GM12878 (cell line): Measurements from ENCODE around the gene AGBL5. TPM values are rescaled to one million over a fixed set of nuclear protein-coding genes. Genes with fewer than 3 reads are reported as not detected.

Experiments used
- ATAC-seq: fragments of 200-7000 bp; cut with Tn5 transposase; 3 replicates; pipeline ENCODE4 v1.9.1; 2020; ENCODE audit warnings: mild to moderate bottlenecking, moderate library complexity
- BruUV-seq: library from RNA; stranded (reverse); fragments of 400-500 nt; replicated peaks from 2 replicates; lab custom pipeline; 2021; lab: Mats Ljungman, UMichigan
- CTCF ChIA-PET: fragments of 300-600 bp; sonication (Branson Sonifier 250); formaldehyde crosslinking; extraction: SDS; loops from one replicate; lab custom pipeline; 2021; ENCODE audit warnings: inconsistent platforms; lab: Yijun Ruan, JAX
- POLR2A ChIA-PET: fragments of 350-600 bp; formaldehyde crosslinking; extraction: SDS; loops from one replicate; lab custom pipeline; 2021; ENCODE audit warnings: inconsistent platforms; lab: Charles Lee
- RAD21 ChIA-PET: fragments of 300-600 bp; sonication (Branson Sonifier 250); formaldehyde crosslinking; loops from one replicate; lab custom pipeline; 2023; ENCODE audit warnings: antibody characterized with exemption; ENCODE audit not compliant: unreplicated experiment; lab: Charles Lee
- SMC1A ChIA-PET: fragments of 300-600 bp; sonication (Branson Sonifier 250); formaldehyde crosslinking; loops from one replicate; lab custom pipeline; 2023; ENCODE audit not compliant: unreplicated experiment, uncharacterized antibody; lab: Charles Lee
- DNase-seq: peaks from one replicate; pipeline ENCODE4 v3.0.0-alpha.2; 2011; ENCODE audit warnings: low read depth, low spot score
- FAIRE-seq: peaks from 3 replicates; lab custom pipeline; 2011; peaks lifted over from hg19 to GRCh38; lab: Jason Lieb, UNC
- H2AFZ ChIP-seq: 2 replicates; pipeline ENCODE4 v1.6.0; 2011; ENCODE audit warnings: low read depth, low read length, control low read depth; ENCODE audit not compliant: control insufficient read depth
- H3K27ac ChIP-seq: 2 replicates; pipeline ENCODE4 v1.5.1; 2011; ENCODE audit warnings: control low read depth; ENCODE audit not compliant: control insufficient read depth, insufficient read depth
- H3K27me3 ChIP-seq, 2 experiments: replicated peaks in 1 of 2; 2 replicates each; pipeline versions ENCODE4 v1.6.0 to v1.6.1; 2011; ENCODE audit warnings: low read length in 1 of 2; ENCODE audit not compliant: control insufficient read depth in 2 of 2, insufficient read depth in 2 of 2
- H3K36me3 ChIP-seq, 2 experiments: 2 replicates each; pipeline ENCODE4 v1.5.1; 2011; ENCODE audit warnings: low read length in 1 of 2; ENCODE audit not compliant: control insufficient read depth in 2 of 2, insufficient read depth in 2 of 2
- H3K4me1 ChIP-seq: 2 replicates; pipeline ENCODE4 v1.6.1; 2011; ENCODE audit warnings: mild to moderate bottlenecking, low read length, moderate library complexity, mixed read lengths; ENCODE audit not compliant: control insufficient read depth, insufficient read depth
- H3K4me2 ChIP-seq: 2 replicates; pipeline ENCODE4 v1.6.0; 2011; ENCODE audit warnings: control low read depth; ENCODE audit not compliant: control insufficient read depth, insufficient read depth
- H3K4me3 ChIP-seq: fragments of 200-600 bp; sonication (generic); 2 replicates; pipeline ENCODE4 v1.5.1; 2016
- H3K79me2 ChIP-seq: 2 replicates; pipeline ENCODE4 v1.6.0; 2011; ENCODE audit warnings: low read length; ENCODE audit not compliant: control insufficient read depth, insufficient read depth
- H3K9ac ChIP-seq: 2 replicates; pipeline ENCODE4 v1.8.0; 2011; ENCODE audit warnings: low read length, control low read depth, mixed read lengths; ENCODE audit not compliant: control insufficient read depth, insufficient read depth
- H3K9me3 ChIP-seq: replicated peaks from 3 replicates; pipeline ENCODE4 v1.5.1; 2011; ENCODE audit warnings: mild to moderate bottlenecking, low read length; ENCODE audit not compliant: control insufficient read depth, insufficient read depth
- H4K20me1 ChIP-seq: 2 replicates; pipeline ENCODE4 v1.6.0; 2011; ENCODE audit not compliant: control insufficient read depth, insufficient read depth
- FOXK2 ChIP-seq: fragments of 450-650 bp; IDR thresholded peaks from 2 replicates; pipeline ENCODE4 v1.6.1; 2017; ENCODE audit warnings: mild to moderate bottlenecking, moderate library complexity
- KAT2A ChIP-seq: conservative IDR thresholded peaks from 2 replicates; pipeline ENCODE4 v1.6.1; 2011; ENCODE audit warnings: low read depth, low read length; ENCODE audit not compliant: control insufficient read depth
- POLR2AphosphoS5 ChIP-seq: IDR thresholded peaks from 2 replicates; pipeline ENCODE4 v1.6.1; 2011; ENCODE audit warnings: mild to moderate bottlenecking, low read length, inconsistent platforms
- RELA ChIP-seq: fragments of 450-650 bp; IDR thresholded peaks from 2 replicates; pipeline ENCODE4 v1.8.0; 2014; ENCODE audit warnings: borderline replicate concordance; ENCODE audit not compliant: partially characterized antibody
- SMAD5 ChIP-seq: IDR thresholded peaks from 2 replicates; pipeline ENCODE4 v1.6.1; 2016; ENCODE audit warnings: antibody characterized with exemption, low read depth
- ZBED1 ChIP-seq: IDR thresholded peaks from 2 replicates; pipeline ENCODE4 v1.6.1; 2016; ENCODE audit warnings: borderline replicate concordance
- WGBS: methylation state at CpG from one replicate; pipeline ENCODE4 v1.1.6; 2016; ENCODE audit warnings: low lambda C conversion rate; ENCODE audit not compliant: insufficient replicate concordance, insufficient coverage; ENCODE audit errors: missing lambda C conversion rate; 5-methylcytosine and 5-hydroxymethylcytosine counted together
- in situ Hi-C: fragments of 300-500 bp; cut with MboI; formaldehyde crosslinking; loops from 9 replicates; pipeline ENCODE4 v1.14.3; 2018; ENCODE audit warnings: mixed read lengths
- intact Hi-C: fragments of 100-400 bp; cut with micrococcal nuclease; formaldehyde crosslinking; loops from one replicate; pipeline ENCODE4 v1.14.2; 2022; ENCODE audit not compliant: unreplicated experiment
- polyA plus RNA-seq, 11 experiments: library from polyadenylated mRNA; depleted of rRNA in 4 of 11; unstranded in 6 of 11; stranded (reverse) in 5 of 11; fragments of >200 nt; fragmentation: Nextera tagmentation in 4 of 11; fragmentation: Illumina TruSeq in 1 of 11; extraction: Ambion mirVana in 4 of 11; extraction: Trizol in 1 of 11; gene quantifications; 1 replicate in 1 of 11; 2 replicates in 10 of 11; pipeline versions ENCODE4 v1.2.1 to v1.2.3, GENCODE V29; 2011 to 2016; ENCODE audit warnings: inconsistent platforms in 2 of 11, missing spikeins in 2 of 11, low read depth in 1 of 11
- total RNA-seq, 4 experiments: library from RNA; depleted of rRNA in 3 of 4; stranded (reverse); fragments of >200 nt in 3 of 4; fragmentation: Illumina TruSeq in 1 of 4; extraction: Trizol in 1 of 4; gene quantifications; 2 replicates each; pipeline versions ENCODE4 v1.2.1 to v1.2.3, GENCODE V29; 2013 to 2021
- TF ChIP-seq, protein P1 (sequence below): IDR thresholded peaks from 2 replicates; pipeline ENCODE4 v1.6.1; 2012; ENCODE audit warnings: mild to moderate bottlenecking, low read depth, low read length

The AGBL5 gene
- total and polyA plus RNA-seq, 10 of the 15 experiments (the other 5 are each of a cell fraction or from before 2014, with no cell fraction given): 1.9 to 28.5 (median 19.5) TPM

DNA sequence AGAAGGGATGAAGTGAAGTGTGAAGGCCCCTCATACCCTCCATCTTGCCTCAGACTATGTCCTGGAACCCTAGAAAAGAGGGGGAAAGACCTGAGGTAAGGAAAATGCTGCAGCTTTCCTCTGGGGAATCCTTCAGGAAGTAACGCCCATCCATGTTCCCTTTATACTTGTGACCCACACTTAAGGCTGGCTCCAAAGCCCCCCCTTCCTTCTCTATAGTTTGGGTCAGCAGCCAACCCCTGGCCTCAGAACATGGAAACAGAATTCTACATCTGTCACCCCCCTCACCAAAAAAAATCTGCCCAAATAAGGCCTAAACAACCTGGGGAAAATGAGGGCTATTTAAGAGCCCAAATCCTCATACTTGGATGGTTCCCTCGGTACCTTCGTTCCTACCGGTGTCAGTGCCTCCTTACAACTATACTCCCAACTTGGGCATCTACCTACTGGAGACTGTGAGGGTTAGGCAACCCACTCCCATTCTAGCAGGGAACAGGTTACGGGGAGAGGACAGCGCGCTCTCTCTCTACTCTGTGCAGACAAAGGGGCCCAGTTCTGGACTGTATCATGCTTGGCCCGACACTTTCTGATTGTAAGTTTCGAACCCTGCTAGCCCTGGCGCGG lies 19.3 kb downstream of the AGBL5 start:
- in situ Hi-C loops: no loop called here
- ATAC-seq: peak; percentile 24

More for the DNA sequence above, 19.3 kb downstream of the AGBL5 start:
- BruUV-seq: TSS peak; percentile 75
- no peak for DNase-seq
- TF ChIP-seq, protein P1, sequence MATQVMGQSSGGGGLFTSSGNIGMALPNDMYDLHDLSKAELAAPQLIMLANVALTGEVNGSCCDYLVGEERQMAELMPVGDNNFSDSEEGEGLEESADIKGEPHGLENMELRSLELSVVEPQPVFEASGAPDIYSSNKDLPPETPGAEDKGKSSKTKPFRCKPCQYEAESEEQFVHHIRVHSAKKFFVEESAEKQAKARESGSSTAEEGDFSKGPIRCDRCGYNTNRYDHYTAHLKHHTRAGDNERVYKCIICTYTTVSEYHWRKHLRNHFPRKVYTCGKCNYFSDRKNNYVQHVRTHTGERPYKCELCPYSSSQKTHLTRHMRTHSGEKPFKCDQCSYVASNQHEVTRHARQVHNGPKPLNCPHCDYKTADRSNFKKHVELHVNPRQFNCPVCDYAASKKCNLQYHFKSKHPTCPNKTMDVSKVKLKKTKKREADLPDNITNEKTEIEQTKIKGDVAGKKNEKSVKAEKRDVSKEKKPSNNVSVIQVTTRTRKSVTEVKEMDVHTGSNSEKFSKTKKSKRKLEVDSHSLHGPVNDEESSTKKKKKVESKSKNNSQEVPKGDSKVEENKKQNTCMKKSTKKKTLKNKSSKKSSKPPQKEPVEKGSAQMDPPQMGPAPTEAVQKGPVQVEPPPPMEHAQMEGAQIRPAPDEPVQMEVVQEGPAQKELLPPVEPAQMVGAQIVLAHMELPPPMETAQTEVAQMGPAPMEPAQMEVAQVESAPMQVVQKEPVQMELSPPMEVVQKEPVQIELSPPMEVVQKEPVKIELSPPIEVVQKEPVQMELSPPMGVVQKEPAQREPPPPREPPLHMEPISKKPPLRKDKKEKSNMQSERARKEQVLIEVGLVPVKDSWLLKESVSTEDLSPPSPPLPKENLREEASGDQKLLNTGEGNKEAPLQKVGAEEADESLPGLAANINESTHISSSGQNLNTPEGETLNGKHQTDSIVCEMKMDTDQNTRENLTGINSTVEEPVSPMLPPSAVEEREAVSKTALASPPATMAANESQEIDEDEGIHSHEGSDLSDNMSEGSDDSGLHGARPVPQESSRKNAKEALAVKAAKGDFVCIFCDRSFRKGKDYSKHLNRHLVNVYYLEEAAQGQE: no peak
- TF ChIP-seq SMAD5 (no peak), RELA (no peak), POLR2AphosphoS5 (peak; percentile 48; the same call in 1 of the 2 replicates), ZBED1 (no peak), FOXK2 (no peak), KAT2A (no peak)
- WGBS: 4% methylated on average over 11 of the region's 11 CpGs
- H2AFZ ChIP-seq: peak overlapping the region; percentile 51
- ChIA-PET CTCF (interaction anchor here (0.6 to 4.0 kb wide), 6 partner anchors 11 to 45 kb away, joined by 3 to 36 read pairs (median 3); no protein-coding TSS in a partner anchor), SMC1A (interaction anchor here (1.0 to 5.4 kb wide), 2 partner anchors 9 to 19 kb away, joined by 3 to 33 read pairs; partner anchors contain the start of gene AGBL5), POLR2A (interaction anchor here (0.8 to 12.2 kb wide), 8 partner anchors 8 to 102 kb away, joined by 3 to 139 read pairs (median 4); partner anchors contain the start of genes AGBL5, KHK and TMEM214), RAD21 (interaction anchor here (0.9 to 2.8 kb wide), 4 partner anchors 11 to 29 kb away, joined by 3 to 31 read pairs (median 13); partner anchors contain the start of gene AGBL5)
- H3K4me3 ChIP-seq: peak overlapping the region; percentile 75
- peak overlapping the region; percentile 81 for H3K27ac ChIP-seq
- H3K4me2 ChIP-seq: peak overlapping the region; percentile 94
- H3K27me3 ChIP-seq: no peaks in the 10 kb centered on the region
- intact Hi-C loops: loop anchor here (1.0 kb wide), 1 partner anchor 20 kb away; no protein-coding TSS in a partner anchor
- H3K36me3 ChIP-seq: peaks cover 2 to 18% of the 10 kb centered on the region in 2 experiments; a peak in 3 of 4 replicates
- H3K9ac ChIP-seq: peak overlapping the region; percentile 96
- H3K4me1 ChIP-seq: peaks cover 32% of the 10 kb centered on the region
- H4K20me1 ChIP-seq: no peaks in the 10 kb centered on the region
- no peak for FAIRE-seq
- no peaks in the 10 kb centered on the region for H3K9me3 ChIP-seq
- peaks cover 32% of the 10 kb centered on the region for H3K79me2 ChIP-seq
